Endometrial microvascular endothelial cells (primary cell): Measurements from ENCODE around the gene HMGCR. TPM values are rescaled to one million over a fixed set of nuclear protein-coding genes. Genes with fewer than 3 reads are reported as not detected.

Source experiments
- in situ Hi-C: cut with HindIII; loops from 2 replicates; pipeline ENCODE4 v1.10.0; 2017; ENCODE audit warnings: low sequenced_read_pairs, low pct_unique_long_range_greater_than_20kb; ENCODE audit errors: inconsistent ontology term
- total RNA-seq: library from RNA; depleted of rRNA; stranded (reverse); fragments of >200 nt; gene quantifications from one replicate; pipeline ENCODE4 v1.2.3, GENCODE V29; 2015; ENCODE audit errors: inconsistent ontology term

The HMGCR gene
- total RNA-seq, 1 donor from 2014 or later = 32.1 TPM

DNA sequence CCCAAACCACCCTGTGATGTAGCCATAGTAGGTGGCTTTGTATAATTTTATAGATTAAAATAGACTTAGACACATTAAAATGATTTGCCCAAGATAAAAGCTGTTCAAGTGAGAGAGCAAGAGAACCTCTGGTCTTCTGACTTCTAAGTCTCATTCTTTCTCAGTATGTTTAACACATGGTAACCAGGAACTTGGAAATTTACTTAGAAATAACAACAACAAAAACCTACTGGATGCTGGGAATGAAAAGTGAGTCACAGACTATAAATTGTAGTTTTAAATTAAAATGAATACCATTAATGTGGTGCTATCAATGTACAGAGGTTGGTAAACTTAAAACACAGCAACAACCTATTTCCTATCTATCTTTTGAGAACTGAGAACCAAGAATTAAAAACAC lies 30.4 kb downstream of the HMGCR start:
- in situ Hi-C loops = no loop called here

DNA sequence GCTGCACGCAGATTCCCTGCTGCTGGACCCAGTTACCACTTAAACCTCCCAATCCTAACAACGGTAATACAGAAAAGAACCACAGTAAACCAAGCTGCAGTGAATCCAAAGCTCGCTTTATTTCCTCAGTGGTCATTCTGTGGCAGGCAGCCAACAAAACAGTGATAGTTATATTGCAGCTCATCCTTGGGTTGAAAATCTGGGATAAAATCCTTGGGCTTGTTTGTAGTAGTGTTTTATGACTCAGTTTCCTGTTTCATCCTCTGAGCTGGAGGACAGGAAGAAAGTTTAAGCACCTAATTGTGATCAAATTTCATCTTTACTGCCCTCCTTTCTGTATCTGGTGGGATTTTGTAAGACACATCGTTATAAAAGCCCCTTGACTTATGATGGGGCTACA lies 31.4 kb downstream of the HMGCR start:
- in situ Hi-C loops = no loop called here

- in situ Hi-C loops = no loop called here
These were observed 36.8 kb downstream of the HMGCR start for GRCh38 chr5:75373862-75374261.

- in situ Hi-C loops = no loop called here
These were observed 37.4 kb downstream of the HMGCR start for GRCh38 chr5:75374394-75374814.

DNA sequence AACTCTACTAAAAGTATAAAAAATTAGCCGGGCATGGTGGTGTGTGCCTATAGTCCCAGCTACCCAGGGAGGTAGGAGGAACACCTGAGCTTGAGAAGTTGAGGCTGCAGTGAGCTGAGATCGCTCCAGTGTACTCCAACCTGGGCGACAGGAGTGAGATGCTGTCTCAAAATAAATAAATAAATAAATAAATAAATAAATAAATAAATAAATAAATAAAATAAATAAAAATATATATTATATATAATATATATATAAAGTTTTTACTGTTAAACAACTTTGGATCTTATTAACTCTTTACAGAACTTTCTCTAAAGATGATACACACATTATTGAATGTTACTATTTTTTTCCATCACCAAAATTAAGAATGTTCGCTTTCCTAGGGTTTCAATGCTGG lies 38.4 kb downstream of the HMGCR start:
- in situ Hi-C loops = no loop called here

DNA sequence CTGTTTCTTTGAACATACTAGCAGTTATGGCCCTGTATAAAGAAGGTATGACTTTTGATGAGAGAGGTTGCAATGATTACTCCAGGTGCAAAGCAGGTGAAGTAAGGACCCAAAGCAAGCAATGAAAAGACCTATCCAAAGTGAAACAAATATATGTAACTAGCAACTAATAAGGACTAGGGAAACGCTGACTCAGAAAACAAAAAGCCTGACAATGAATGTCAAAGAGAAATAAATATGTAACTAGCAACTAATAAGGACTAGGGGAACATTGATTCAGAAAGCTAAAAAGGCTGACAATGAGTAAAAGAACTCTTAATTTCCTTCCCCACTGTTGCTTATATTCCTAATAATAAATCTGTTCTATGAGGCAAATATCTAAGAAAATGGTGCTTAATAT lies 43.1 kb downstream of the HMGCR start:
- in situ Hi-C loops = no loop called here

DNA sequence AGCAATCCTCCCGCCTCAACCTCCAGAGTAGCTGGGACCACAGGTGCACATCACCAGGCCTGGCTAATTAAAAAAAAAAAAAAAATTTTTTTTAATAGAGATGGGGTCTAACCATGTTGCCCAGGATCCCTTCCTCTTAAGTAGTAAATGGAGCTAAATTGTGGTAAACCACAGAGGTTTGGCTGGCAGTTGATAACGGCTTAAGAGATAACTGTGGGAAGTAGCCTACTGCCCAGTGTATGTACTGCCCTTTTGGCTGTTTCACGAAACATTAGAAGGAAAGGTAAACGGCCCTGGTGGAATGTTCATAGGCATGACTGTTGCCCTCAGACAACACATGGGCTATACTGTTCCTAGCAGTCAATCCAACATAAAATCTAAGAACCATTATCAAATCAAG lies 44.4 kb downstream of the HMGCR start:
- in situ Hi-C loops = no loop called here

DNA sequence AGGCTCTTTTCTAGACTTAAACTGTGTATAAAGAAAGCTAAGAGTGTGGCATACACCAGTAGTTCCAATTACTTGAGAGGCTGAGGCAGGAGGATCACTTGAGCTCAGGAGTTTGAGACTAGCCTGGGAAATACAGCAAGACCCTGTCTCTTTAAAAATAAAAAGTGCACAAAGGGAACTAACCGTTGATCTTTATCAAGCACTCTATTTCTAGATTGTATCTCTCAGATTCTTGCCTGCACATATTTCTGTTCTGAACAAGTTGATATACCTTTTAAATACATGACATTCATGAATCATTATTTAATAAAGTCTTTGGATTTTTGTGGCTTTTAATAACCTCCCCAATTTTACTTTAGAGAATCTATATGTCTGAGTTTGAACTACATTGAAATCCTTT lies 47.2 kb downstream of the HMGCR start:
- in situ Hi-C loops = no loop called here

DNA sequence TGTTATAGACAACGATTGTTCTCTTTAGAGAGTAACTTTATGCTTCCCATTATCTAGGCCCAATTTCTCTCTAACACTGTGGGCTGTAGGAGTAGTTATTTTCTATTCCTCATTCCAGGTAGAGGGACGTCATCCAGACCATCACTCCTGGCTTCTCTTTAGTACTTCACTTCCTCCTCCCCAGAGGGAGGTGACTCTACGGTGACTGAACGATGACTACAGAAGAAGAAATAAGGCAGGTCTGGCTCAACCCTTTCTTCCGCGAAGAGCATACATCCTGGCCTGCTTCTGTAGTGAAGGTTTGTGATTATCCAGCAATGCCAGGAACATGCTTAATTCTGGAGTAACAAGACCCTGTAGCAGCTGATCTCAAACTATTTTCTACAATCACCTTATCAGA lies 50.8 kb downstream of the HMGCR start:
- in situ Hi-C loops = no loop called here

GRCh38 chr5:75389430-75389829 lies 52.4 kb downstream of the HMGCR start:
- in situ Hi-C loops = no loop called here

GRCh38 chr5:75395277-75395676 lies 58.3 kb downstream of the HMGCR start:
- in situ Hi-C loops = no loop called here

GRCh38 chr5:75405296-75405695 lies 68.3 kb downstream of the HMGCR start:
- in situ Hi-C loops = no loop called here

Other genes with a start within 250 kb of the HMGCR start
- gene ANKRD31, start 100.3 kb upstream of the HMGCR start, total RNA-seq = not detected
- gene CERT1, start 174.4 kb downstream of the HMGCR start, total RNA-seq = 11.4 TPM
- gene POLK, start 174.7 kb downstream of the HMGCR start, total RNA-seq = 17.7 TPM